Neural cell (in vitro differentiated cells): Measurements from ENCODE around the gene GSC2. TPM values are rescaled to one million over a fixed set of nuclear protein-coding genes. Genes with fewer than 3 reads are reported as not detected.

Source experiments
- H2AFZ ChIP-seq: fragments of 200-600, 300-800 bp; sonication (generic), shearing (Covaris generic); 2 replicates; pipeline ENCODE4 v1.6.0; 2014; ENCODE audit warnings: low read depth, mild to moderate bottlenecking, antibody characterized with exemption, low read length, moderate library complexity
- H3F3A ChIP-seq: fragments of 200-600 bp; shearing (Covaris generic); 2 replicates; pipeline ENCODE4 v1.6.1; 2016; ENCODE audit warnings: mild to moderate bottlenecking, moderate library complexity, mixed read lengths, antibody characterized with exemption, low read length; ENCODE audit not compliant: insufficient read depth, poor library complexity, severe bottlenecking
- H3K27ac ChIP-seq: fragments of 200-600, 300-800 bp; sonication (generic), shearing (Covaris generic); 2 replicates; pipeline ENCODE4 v1.5.1; 2014; ENCODE audit warnings: mild to moderate bottlenecking, low read length, moderate library complexity
- H3K27me3 ChIP-seq: fragments of 300-800, 200-600 bp; sonication (generic), shearing (Covaris generic); 2 replicates; pipeline ENCODE4 v1.6.0; 2014; ENCODE audit warnings: mild to moderate bottlenecking, low read depth, low read length, moderate library complexity; ENCODE audit not compliant: insufficient read depth
- H3K36me3 ChIP-seq: fragments of 300-800, 200-600 bp; sonication (generic), shearing (Covaris generic); 2 replicates; pipeline ENCODE4 v1.5.1; 2014; ENCODE audit warnings: mild to moderate bottlenecking, antibody characterized with exemption, low read length, moderate library complexity; ENCODE audit not compliant: insufficient read depth
- H3K4me2 ChIP-seq: fragments of 300-800, 200-600 bp; sonication (generic), shearing (Covaris generic); 2 replicates; pipeline ENCODE4 v1.6.0; 2014; ENCODE audit warnings: mild to moderate bottlenecking, low read length
- H3K4me3 ChIP-seq: fragments of 300-800, 200-600 bp; sonication (generic), shearing (Covaris generic); 2 replicates; pipeline ENCODE4 v1.5.1; 2014; ENCODE audit warnings: mild to moderate bottlenecking, low read length, moderate library complexity
- H3K79me2 ChIP-seq: fragments of 200-600 bp; shearing (Covaris generic); replicated peaks from 2 replicates; pipeline ENCODE4 v1.6.0; 2014; ENCODE audit warnings: mild to moderate bottlenecking, low read length, moderate library complexity; ENCODE audit not compliant: insufficient read depth
- H3K9ac ChIP-seq: fragments of 300-800, 200-600 bp; sonication (generic), shearing (Covaris generic); 2 replicates; pipeline ENCODE4 v1.6.1; 2016; ENCODE audit warnings: mild to moderate bottlenecking, low read length, mixed read lengths
- H3K9me2 ChIP-seq: fragments of 200-600 bp; shearing (Covaris generic); 2 replicates; pipeline ENCODE4 v1.6.1; 2016; ENCODE audit warnings: mild to moderate bottlenecking, low read length, mixed read lengths; ENCODE audit not compliant: insufficient read depth
- H3K9me3 ChIP-seq: fragments of 200-600, 300-800 bp; sonication (generic), shearing (Covaris generic); 2 replicates; pipeline ENCODE4 v1.6.1; 2016; ENCODE audit warnings: mild to moderate bottlenecking, mixed run types, low read length, moderate library complexity, mixed read lengths
- H4K20me1 ChIP-seq: fragments of 200-600 bp; shearing (Covaris generic); 2 replicates; pipeline ENCODE4 v1.6.1; 2016; ENCODE audit warnings: mild to moderate bottlenecking, mixed run types; ENCODE audit not compliant: insufficient read depth
- EP300 ChIP-seq: fragments of 450-650 bp; conservative IDR thresholded peaks from 2 replicates; pipeline ENCODE4 v1.6.1; 2014; ENCODE audit warnings: antibody characterized with exemption, mild to moderate bottlenecking, moderate library complexity; ENCODE audit not compliant: poor library complexity, severe bottlenecking
- EZH2 ChIP-seq: fragments of 200-600, 300-800 bp; shearing (Covaris generic), sonication (generic); IDR thresholded peaks from 2 replicates; pipeline ENCODE4 v1.6.1; 2014; ENCODE audit warnings: antibody characterized with exemption, low read length, borderline replicate concordance, mild to moderate bottlenecking; ENCODE audit not compliant: insufficient read depth, poor library complexity, severe bottlenecking
- MXI1 ChIP-seq: fragments of 450-650 bp; conservative IDR thresholded peaks from 2 replicates; pipeline ENCODE4 v1.6.1; 2014; ENCODE audit warnings: antibody characterized with exemption, mild to moderate bottlenecking; ENCODE audit not compliant: poor library complexity, severe bottlenecking
- POLR2AphosphoS5 ChIP-seq: IDR thresholded peaks from 2 replicates; pipeline ENCODE4 v1.6.1; 2012
- RAD21 ChIP-seq: fragments of 450-650 bp; conservative IDR thresholded peaks from 2 replicates; pipeline ENCODE4 v1.6.1; 2014; ENCODE audit warnings: antibody characterized with exemption, mild to moderate bottlenecking, moderate library complexity
- SMC3 ChIP-seq: fragments of 450-650 bp; conservative IDR thresholded peaks from 2 replicates; pipeline ENCODE4 v1.6.1; 2014; ENCODE audit warnings: antibody characterized with exemption, mild to moderate bottlenecking, moderate library complexity; ENCODE audit not compliant: poor library complexity
- TAF1 ChIP-seq: IDR thresholded peaks from 2 replicates; pipeline ENCODE4 v1.6.1; 2012; ENCODE audit warnings: low read depth
- polyA plus RNA-seq: library from polyadenylated mRNA; depleted of rRNA; stranded (reverse); fragments of >200 nt; gene quantifications from 2 replicates; pipeline ENCODE4 v1.2.3, GENCODE V29; 2014
- TF ChIP-seq, protein P1 (sequence below): IDR thresholded peaks from 2 replicates; pipeline ENCODE4 v1.6.1; 2012; ENCODE audit warnings: borderline replicate concordance
- TF ChIP-seq, protein P2 (sequence below): fragments of 450-650 bp; IDR thresholded peaks from 2 replicates; pipeline ENCODE4 v1.5.1; 2014; ENCODE audit warnings: antibody characterized with exemption, mild to moderate bottlenecking, moderate library complexity; ENCODE audit not compliant: poor library complexity, severe bottlenecking

GSC2 gene
- polyA plus RNA-seq, 1 donor from 2014 or later: not detected

DNA sequence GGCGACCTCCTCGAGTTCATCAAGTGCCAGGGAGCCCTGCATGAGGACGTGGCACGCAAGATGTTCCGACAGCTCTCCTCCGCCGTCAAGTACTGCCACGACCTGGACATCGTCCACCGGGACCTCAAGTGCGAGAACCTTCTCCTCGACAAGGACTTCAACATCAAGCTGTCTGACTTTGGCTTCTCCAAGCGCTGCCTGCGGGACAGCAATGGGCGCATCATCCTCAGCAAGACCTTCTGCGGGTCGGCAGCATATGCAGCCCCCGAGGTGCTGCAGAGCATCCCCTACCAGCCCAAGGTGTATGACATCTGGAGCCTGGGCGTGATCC is 18.4 kb downstream of the GSC2 start:
- Histone ChIP-seq H3K36me3 (no peaks in the 10 kb centered on the region), H4K20me1 (no peaks in the 10 kb centered on the region), H3K4me2 (no peak overlapping the region), H2AFZ (no peak overlapping the region), H3F3A (no peaks in the 10 kb centered on the region), H3K9me2 (no peaks in the 10 kb centered on the region), H3K79me2 (no peaks in the 10 kb centered on the region), H3K9ac (no peak overlapping the region), H3K27ac (no peak overlapping the region), H3K4me3 (no peak overlapping the region), H3K9me3 (no peaks in the 10 kb centered on the region), H3K27me3 (no peaks in the 10 kb centered on the region)
- TF ChIP-seq EP300: no peak
- TF ChIP-seq, protein P1, sequence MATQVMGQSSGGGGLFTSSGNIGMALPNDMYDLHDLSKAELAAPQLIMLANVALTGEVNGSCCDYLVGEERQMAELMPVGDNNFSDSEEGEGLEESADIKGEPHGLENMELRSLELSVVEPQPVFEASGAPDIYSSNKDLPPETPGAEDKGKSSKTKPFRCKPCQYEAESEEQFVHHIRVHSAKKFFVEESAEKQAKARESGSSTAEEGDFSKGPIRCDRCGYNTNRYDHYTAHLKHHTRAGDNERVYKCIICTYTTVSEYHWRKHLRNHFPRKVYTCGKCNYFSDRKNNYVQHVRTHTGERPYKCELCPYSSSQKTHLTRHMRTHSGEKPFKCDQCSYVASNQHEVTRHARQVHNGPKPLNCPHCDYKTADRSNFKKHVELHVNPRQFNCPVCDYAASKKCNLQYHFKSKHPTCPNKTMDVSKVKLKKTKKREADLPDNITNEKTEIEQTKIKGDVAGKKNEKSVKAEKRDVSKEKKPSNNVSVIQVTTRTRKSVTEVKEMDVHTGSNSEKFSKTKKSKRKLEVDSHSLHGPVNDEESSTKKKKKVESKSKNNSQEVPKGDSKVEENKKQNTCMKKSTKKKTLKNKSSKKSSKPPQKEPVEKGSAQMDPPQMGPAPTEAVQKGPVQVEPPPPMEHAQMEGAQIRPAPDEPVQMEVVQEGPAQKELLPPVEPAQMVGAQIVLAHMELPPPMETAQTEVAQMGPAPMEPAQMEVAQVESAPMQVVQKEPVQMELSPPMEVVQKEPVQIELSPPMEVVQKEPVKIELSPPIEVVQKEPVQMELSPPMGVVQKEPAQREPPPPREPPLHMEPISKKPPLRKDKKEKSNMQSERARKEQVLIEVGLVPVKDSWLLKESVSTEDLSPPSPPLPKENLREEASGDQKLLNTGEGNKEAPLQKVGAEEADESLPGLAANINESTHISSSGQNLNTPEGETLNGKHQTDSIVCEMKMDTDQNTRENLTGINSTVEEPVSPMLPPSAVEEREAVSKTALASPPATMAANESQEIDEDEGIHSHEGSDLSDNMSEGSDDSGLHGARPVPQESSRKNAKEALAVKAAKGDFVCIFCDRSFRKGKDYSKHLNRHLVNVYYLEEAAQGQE: no peak

DNA sequence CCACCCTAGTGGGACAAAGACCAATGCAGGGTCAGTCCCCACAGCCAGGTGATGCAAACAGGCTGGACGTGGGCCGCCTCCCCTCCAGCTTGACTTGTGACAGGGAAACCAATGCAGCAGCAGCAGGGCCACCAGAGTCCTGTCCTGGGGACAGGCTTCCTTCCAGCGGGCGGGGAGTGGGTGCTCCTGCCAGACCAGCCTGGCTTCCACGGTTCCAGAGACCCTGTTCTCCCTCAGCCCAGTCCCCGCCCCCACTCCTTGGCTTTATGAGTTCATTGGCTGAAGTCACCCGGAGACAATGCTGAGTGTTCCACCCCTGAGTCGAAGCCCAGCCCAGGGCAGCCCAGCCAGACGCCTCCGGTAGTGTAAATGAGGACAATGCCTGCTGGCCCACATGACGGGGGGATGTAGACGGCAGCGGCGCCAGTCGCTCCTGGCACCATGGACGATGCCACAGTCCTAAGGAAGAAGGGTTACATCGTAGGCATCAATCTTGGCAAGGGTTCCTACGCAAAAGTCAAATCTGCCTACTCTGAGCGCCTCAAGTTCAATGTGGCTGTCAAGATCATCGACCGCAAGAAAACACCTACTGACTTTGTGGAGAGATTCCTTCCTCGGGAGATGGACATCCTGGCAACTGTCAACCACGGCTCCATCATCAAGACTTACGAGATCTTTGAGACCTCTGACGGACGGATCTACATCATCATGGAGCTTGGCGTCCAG is 19.0 kb downstream of the GSC2 start, which contains the start of gene TSSK2:
Gene TSSK2 (plus strand): TSS at position 350 of the 726 bp plus-strand sequence. CDS start 92 bp downstream, at position 442.
- Histone ChIP-seq H4K20me1 (no peaks in the 10 kb centered on the region), H2AFZ (no peak within 1 kb of the TSS), H3K9ac (no peak within 1 kb of the TSS), H3K4me2 (no peak within 1 kb of the TSS), H3F3A (no peaks in the 10 kb centered on the region), H3K36me3 (no peaks in the 10 kb centered on the region), H3K79me2 (no peaks in the 10 kb centered on the region), H3K9me2 (no peaks in the 10 kb centered on the region), H3K9me3 (no peaks in the 10 kb centered on the region), H3K4me3 (no peak within 1 kb of the TSS), H3K27me3 (no peaks in the 10 kb centered on the region), H3K27ac (no peak within 1 kb of the TSS)
- TF ChIP-seq EP300 (no peak), TAF1 (no peak), RAD21 (no peak), SMC3 (no peak), MXI1 (no peak), EZH2 (no peak), POLR2AphosphoS5 (no peak)
- TF ChIP-seq, protein P1: no peak
- TF ChIP-seq, protein P2, sequence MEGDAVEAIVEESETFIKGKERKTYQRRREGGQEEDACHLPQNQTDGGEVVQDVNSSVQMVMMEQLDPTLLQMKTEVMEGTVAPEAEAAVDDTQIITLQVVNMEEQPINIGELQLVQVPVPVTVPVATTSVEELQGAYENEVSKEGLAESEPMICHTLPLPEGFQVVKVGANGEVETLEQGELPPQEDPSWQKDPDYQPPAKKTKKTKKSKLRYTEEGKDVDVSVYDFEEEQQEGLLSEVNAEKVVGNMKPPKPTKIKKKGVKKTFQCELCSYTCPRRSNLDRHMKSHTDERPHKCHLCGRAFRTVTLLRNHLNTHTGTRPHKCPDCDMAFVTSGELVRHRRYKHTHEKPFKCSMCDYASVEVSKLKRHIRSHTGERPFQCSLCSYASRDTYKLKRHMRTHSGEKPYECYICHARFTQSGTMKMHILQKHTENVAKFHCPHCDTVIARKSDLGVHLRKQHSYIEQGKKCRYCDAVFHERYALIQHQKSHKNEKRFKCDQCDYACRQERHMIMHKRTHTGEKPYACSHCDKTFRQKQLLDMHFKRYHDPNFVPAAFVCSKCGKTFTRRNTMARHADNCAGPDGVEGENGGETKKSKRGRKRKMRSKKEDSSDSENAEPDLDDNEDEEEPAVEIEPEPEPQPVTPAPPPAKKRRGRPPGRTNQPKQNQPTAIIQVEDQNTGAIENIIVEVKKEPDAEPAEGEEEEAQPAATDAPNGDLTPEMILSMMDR: no peak
